ENCODE data around the gene UNC13B.

UNC13B gene

DNA sequence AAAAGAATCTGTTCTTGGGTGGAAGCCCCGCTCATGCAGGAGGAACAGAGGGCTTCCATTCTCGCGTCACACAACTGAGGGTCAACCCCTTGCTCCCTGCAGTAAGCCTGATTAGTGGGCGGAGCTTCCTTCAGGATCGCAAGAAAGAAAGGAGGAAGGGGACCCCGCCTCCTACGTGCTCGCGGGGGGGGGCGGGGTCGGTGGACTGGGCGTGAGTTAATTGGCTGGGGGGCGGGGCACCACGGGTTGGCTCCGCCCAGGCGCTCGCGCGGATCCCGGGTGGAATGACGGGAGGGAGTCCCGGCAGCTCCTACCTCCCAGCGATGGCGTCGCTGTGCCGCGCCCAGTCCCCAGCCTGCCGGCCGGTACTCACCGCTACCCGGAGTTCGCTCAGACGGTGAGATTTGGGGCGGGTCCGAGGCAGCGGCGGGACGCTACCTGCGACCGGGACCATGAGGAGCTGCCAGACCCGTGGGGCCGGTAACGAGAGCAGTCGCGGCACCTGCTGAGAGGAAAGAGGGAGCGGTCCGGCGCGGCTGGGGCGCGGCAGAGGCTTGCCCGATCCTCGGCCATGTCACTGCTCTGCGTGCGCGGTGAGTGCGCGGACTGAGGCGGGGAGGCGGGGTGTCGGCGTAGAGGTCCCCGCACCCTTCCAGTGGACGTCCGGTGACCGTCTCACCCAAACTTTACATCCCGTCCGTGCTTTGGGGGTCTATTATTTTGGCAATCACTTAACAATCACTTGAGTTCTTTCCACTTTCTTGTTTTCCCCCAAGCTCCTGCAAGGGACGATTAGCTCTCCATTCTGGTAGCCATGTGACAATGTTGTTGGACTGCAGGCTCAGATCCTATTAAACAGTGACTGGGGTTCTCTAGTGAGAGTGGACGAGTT, at the start of gene UNC13B (continued):
- TF ChIP-seq, protein P1, sequence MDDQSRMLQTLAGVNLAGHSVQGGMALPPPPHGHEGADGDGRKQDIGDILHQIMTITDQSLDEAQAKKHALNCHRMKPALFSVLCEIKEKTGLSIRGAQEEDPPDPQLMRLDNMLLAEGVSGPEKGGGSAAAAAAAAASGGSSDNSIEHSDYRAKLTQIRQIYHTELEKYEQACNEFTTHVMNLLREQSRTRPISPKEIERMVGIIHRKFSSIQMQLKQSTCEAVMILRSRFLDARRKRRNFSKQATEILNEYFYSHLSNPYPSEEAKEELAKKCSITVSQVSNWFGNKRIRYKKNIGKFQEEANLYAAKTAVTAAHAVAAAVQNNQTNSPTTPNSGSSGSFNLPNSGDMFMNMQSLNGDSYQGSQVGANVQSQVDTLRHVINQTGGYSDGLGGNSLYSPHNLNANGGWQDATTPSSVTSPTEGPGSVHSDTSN (CRISPR knock-in tag; IDR thresholded peaks at IDR 0.05): peak; percentile 76; the same call in 1 of the 2 replicates
- TF ChIP-seq ZNF560 (tag by site-specific recombination; IDR thresholded peaks at IDR 0.05; ENCODE audit: borderline replicate concordance) (no peak), ZNF529 (tag by site-specific recombination; IDR thresholded peaks at IDR 0.05; ENCODE audit: insufficient replicate concordance) (no peak), HOXD13 (CRISPR knock-in tag; IDR thresholded peaks at IDR 0.05; ENCODE audit: borderline replicate concordance) (no peak), IKZF3 (tag by site-specific recombination; IDR thresholded peaks at IDR 0.05) (peak; percentile 91), ZNF24 (tag by site-specific recombination; IDR thresholded peaks at IDR 0.05) (no peak; the same call in 1 of the 2 replicates), ZNF837 (tag by site-specific recombination; IDR thresholded peaks at IDR 0.05) (no peak), OSR2 (tag by site-specific recombination; IDR thresholded peaks at IDR 0.05) (no peak; the same call in 1 of the 2 replicates), ZNF701 (tag by site-specific recombination; IDR thresholded peaks at IDR 0.05) (no peak), ZNF549 (tag by site-specific recombination; IDR thresholded peaks at IDR 0.05) (no peak), ZNF184 (tag by site-specific recombination; IDR thresholded peaks at IDR 0.05) (no peak), ZNF660 (tag by site-specific recombination; IDR thresholded peaks at IDR 0.05) (no peak), ZNF211 (tag by site-specific recombination; IDR thresholded peaks at IDR 0.05; ENCODE audit: low read depth) (no peak), KLF7 (tag by site-specific recombination; IDR thresholded peaks at IDR 0.05; ENCODE audit: borderline replicate concordance) (peak; percentile 90), ZSCAN30 (tag by site-specific recombination; IDR thresholded peaks at IDR 0.05) (0 out of 2 replicates have a peak, but pooled peaks have one; percentile 17), ZNF670 (tag by site-specific recombination; IDR thresholded peaks at IDR 0.05; ENCODE audit: low read depth) (no peak), ZFP37 (tag by site-specific recombination; IDR thresholded peaks at IDR 0.05) (0 out of 2 replicates have a peak, but pooled peaks have one; percentile 54), ZNF133 (tag by site-specific recombination; IDR thresholded peaks at IDR 0.05) (no peak), ZNF10 (tag by site-specific recombination; IDR thresholded peaks at IDR 0.05) (no peak), ZNF558 (tag by site-specific recombination; IDR thresholded peaks at IDR 0.05) (no peak), ZNF510 (tag by site-specific recombination; IDR thresholded peaks at IDR 0.05; ENCODE audit: insufficient replicate concordance) (no peak), ZBTB8A (tag by site-specific recombination; IDR thresholded peaks at IDR 0.05) (no peak; the same call in 1 of the 2 replicates), ZNF501 (tag by site-specific recombination; IDR thresholded peaks at IDR 0.05) (peak; percentile 83; the same call in 1 of the 2 replicates)
- TF ChIP-seq, protein P2, sequence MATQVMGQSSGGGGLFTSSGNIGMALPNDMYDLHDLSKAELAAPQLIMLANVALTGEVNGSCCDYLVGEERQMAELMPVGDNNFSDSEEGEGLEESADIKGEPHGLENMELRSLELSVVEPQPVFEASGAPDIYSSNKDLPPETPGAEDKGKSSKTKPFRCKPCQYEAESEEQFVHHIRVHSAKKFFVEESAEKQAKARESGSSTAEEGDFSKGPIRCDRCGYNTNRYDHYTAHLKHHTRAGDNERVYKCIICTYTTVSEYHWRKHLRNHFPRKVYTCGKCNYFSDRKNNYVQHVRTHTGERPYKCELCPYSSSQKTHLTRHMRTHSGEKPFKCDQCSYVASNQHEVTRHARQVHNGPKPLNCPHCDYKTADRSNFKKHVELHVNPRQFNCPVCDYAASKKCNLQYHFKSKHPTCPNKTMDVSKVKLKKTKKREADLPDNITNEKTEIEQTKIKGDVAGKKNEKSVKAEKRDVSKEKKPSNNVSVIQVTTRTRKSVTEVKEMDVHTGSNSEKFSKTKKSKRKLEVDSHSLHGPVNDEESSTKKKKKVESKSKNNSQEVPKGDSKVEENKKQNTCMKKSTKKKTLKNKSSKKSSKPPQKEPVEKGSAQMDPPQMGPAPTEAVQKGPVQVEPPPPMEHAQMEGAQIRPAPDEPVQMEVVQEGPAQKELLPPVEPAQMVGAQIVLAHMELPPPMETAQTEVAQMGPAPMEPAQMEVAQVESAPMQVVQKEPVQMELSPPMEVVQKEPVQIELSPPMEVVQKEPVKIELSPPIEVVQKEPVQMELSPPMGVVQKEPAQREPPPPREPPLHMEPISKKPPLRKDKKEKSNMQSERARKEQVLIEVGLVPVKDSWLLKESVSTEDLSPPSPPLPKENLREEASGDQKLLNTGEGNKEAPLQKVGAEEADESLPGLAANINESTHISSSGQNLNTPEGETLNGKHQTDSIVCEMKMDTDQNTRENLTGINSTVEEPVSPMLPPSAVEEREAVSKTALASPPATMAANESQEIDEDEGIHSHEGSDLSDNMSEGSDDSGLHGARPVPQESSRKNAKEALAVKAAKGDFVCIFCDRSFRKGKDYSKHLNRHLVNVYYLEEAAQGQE (tag by site-specific recombination; IDR thresholded peaks at IDR 0.05): no peak
- TF ChIP-seq, protein P3, sequence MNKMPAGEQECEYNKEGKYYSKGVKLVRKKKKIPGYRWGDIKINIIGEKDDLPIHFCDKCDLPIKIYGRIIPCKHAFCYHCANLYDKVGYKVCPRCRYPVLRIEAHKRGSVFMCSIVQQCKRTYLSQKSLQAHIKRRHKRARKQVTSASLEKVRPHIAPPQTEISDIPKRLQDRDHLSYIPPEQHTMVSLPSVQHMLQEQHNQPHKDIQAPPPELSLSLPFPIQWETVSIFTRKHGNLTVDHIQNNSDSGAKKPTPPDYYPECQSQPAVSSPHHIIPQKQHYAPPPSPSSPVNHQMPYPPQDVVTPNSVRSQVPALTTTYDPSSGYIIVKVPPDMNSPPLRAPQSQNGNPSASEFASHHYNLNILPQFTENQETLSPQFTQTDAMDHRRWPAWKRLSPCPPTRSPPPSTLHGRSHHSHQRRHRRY (tag by site-specific recombination; IDR thresholded peaks at IDR 0.05): no peak
- TF ChIP-seq, protein P4, sequence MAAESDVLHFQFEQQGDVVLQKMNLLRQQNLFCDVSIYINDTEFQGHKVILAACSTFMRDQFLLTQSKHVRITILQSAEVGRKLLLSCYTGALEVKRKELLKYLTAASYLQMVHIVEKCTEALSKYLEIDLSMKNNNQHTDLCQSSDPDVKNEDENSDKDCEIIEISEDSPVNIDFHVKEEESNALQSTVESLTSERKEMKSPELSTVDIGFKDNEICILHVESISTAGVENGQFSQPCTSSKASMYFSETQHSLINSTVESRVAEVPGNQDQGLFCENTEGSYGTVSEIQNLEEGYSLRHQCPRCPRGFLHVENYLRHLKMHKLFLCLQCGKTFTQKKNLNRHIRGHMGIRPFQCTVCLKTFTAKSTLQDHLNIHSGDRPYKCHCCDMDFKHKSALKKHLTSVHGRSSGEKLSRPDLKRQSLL (tag by site-specific recombination; IDR thresholded peaks at IDR 0.05): no peak
- TF ChIP-seq, protein P5, sequence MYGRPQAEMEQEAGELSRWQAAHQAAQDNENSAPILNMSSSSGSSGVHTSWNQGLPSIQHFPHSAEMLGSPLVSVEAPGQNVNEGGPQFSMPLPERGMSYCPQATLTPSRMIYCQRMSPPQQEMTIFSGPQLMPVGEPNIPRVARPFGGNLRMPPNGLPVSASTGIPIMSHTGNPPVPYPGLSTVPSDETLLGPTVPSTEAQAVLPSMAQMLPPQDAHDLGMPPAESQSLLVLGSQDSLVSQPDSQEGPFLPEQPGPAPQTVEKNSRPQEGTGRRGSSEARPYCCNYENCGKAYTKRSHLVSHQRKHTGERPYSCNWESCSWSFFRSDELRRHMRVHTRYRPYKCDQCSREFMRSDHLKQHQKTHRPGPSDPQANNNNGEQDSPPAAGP (tag by site-specific recombination; IDR thresholded peaks at IDR 0.05): peak; percentile 82
- TF ChIP-seq, protein P6, sequence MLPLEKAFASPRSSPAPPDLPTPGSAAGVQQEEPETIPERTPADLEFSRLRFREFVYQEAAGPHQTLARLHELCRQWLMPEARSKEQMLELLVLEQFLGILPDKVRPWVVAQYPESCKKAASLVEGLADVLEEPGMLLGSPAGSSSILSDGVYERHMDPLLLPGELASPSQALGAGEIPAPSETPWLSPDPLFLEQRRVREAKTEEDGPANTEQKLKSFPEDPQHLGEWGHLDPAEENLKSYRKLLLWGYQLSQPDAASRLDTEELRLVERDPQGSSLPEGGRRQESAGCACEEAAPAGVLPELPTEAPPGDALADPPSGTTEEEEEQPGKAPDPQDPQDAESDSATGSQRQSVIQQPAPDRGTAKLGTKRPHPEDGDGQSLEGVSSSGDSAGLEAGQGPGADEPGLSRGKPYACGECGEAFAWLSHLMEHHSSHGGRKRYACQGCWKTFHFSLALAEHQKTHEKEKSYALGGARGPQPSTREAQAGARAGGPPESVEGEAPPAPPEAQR (tag by site-specific recombination; IDR thresholded peaks at IDR 0.05): no peak
- TF ChIP-seq, protein P7, sequence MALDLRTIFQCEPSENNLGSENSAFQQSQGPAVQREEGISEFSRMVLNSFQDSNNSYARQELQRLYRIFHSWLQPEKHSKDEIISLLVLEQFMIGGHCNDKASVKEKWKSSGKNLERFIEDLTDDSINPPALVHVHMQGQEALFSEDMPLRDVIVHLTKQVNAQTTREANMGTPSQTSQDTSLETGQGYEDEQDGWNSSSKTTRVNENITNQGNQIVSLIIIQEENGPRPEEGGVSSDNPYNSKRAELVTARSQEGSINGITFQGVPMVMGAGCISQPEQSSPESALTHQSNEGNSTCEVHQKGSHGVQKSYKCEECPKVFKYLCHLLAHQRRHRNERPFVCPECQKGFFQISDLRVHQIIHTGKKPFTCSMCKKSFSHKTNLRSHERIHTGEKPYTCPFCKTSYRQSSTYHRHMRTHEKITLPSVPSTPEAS (tag by site-specific recombination; IDR thresholded peaks at IDR 0.05): 0 out of 2 replicates have a peak, but pooled peaks have one; percentile 14
